K562 treated with DMSO at 1 percent for 12 hours (cell line): Measurements from ENCODE around the gene CDK7. TPM values are rescaled to one million over a fixed set of nuclear protein-coding genes. Genes with fewer than 3 reads are reported as not detected.

ENCODE experiments used
- total RNA-seq: library from RNA; unstranded; fragments of 300-600 nt; gene quantifications from 2 replicates; pipeline ENCODE4 v1.2.3, GENCODE V29; 2022; ENCODE audit not compliant: insufficient read depth

The CDK7 gene
- total RNA-seq: 34.2 and 34.8 TPM in 2 replicates

GRCh38 chr5:69234457-69235268 lies at the start of gene CDK7:
CDK7 (plus strand) TSS chr5:69234886; CDS start chr5:69234976, 90 bp downstream.

GRCh38 chr5:69189162-69190086 lies 45.3 kb upstream of the CDK7 start, which contains the start of gene CENPH:
CENPH (plus strand) TSS chr5:69189583; CDS start chr5:69189635, 52 bp downstream.

Other genes with a start within 250 kb of the CDK7 start
- 26.5 and 56.1 TPM in 2 replicates for gene SLC30A5, start 140.9 kb upstream of the CDK7 start, total RNA-seq
- 101 and 167 TPM in 2 replicates for gene CCNB1, start 67.7 kb upstream of the CDK7 start, total RNA-seq
- 74.3 and 93.8 TPM in 2 replicates for gene CENPH, start 45.3 kb upstream of the CDK7 start, total RNA-seq
- 1.5 and 4.7 TPM in 2 replicates for gene CCDC125, start 97.9 kb downstream of the CDK7 start, total RNA-seq
- gene AK6, start 134.6 kb downstream of the CDK7 start, total RNA-seq: 31.7 and 44.9 TPM in 2 replicates
- gene TAF9, start 134.6 kb downstream of the CDK7 start, total RNA-seq: 62.3 and 120 TPM in 2 replicates
- 13.3 and 30.3 TPM in 2 replicates for gene RAD17, start 134.9 kb downstream of the CDK7 start, total RNA-seq
- 0.17 TPM in 1 of 2 replicates, not detected in the other for gene MARVELD2, start 180.2 kb downstream of the CDK7 start, total RNA-seq